Measurements from ENCODE around the gene KCNJ8. TPM values are rescaled to one million over a fixed set of nuclear protein-coding genes. Genes with fewer than 3 reads are reported as not detected.
A peak's percentile ranks its signal among the peaks of the same experiment; 100 is the strongest.

The KCNJ8 gene
- 7.6 TPM for polyA plus RNA-seq
- long read RNA-seq, donor 1, partial matches to known transcripts: 0 of 3 reads
- long read RNA-seq, donor 1, other reads (novel, unspliced or antisense): 0 of 3 reads
- long read RNA-seq, donor 2, partial matches to known transcripts: 0 of 1 reads
- long read RNA-seq, donor 2, other reads (novel, unspliced or antisense): 0 of 1 reads
- long read RNA-seq, donor 3: 0 reads
- long read RNA-seq, donor 4: 0 reads
- long read RNA-seq, donor 5, partial matches to known transcripts: 0 of 2 reads
- long read RNA-seq, donor 5, other reads (novel, unspliced or antisense): 0 of 2 reads
- long read RNA-seq, donor 6, partial matches to known transcripts: 0 of 2 reads
- long read RNA-seq, donor 6, other reads (novel, unspliced or antisense): 0 of 2 reads
- long read RNA-seq, donor 7, partial matches to known transcripts: 0 of 4 reads
- long read RNA-seq, donor 7, other reads (novel, unspliced or antisense): 0 of 4 reads
- long read RNA-seq, donor 8, partial matches to known transcripts: 0 of 4 reads
- long read RNA-seq, donor 8, other reads (novel, unspliced or antisense): 0 of 4 reads
- long read RNA-seq, donor 9, partial matches to known transcripts: 0 of 1 reads
- long read RNA-seq, donor 9, other reads (novel, unspliced or antisense): 0 of 1 reads
- long read RNA-seq, donor 10, partial matches to known transcripts: 0 of 1 reads
- long read RNA-seq, donor 10, other reads (novel, unspliced or antisense): 0 of 1 reads
- long read RNA-seq, donor 11, partial matches to known transcripts: 0 of 2 reads
- long read RNA-seq, donor 11, other reads (novel, unspliced or antisense): 0 of 2 reads

DNA sequence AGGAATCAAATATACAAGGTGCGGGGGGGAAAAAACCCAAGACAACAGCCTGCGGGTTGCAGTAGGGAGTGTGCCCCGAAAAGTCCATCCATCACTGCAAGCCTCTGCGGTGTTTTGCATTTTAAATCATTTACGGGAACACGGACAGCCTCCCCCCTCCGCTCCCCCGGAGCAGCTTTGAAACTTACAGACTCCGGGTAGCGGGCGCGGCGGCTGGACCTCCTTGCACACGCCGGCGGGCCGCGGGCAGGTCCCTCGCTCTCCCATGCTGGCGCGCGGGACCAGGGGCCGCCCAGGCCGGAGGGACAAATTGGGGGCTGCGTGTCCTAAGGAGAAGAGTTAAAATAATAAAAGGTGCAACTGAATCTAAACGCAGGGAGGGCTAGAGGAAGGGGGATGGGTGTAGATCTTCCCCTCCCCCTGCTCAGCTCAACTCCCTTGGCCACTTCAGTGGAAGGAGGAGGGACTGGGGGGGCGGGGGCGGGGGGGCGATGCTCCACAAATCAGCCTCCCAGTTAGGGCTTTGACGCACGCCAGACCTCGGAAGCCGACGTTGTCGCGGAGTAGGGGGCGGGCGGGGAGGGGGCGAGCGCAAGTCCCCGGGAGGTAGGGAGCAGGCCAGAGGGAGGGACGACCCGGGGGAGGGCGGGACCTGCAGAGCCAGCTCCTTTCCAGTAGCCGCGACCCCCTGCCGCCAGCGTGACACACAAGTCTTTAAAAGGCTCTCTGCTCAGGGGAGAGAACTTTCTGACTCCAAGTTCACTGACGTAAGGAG, at the start of gene KCNJ8:
Gene KCNJ8, minus strand, starts transcription at position 349 of the 775 bp plus-strand sequence. CDS start 1,090 bp downstream, outside the sequence.
- no CpG with 5 or more reads among the region's 49 CpGs for WGBS (ENCODE audit: insufficient coverage, low lambda C conversion rate)
- Histone ChIP-seq H3K27ac (ENCODE audit: low read length) (peak within 1 kb of the TSS; percentile 56), H3K27me3 (ENCODE audit: control insufficient read depth, insufficient read depth, low read length) (peaks cover 24% of the 10 kb centered on the region), H3K9me3 (ENCODE audit: control insufficient read depth, low read depth, low read length) (no peaks in the 10 kb centered on the region), H3K4me3 (ENCODE audit: low read length) (peak within 1 kb of the TSS; percentile 50), H3K4me1 (ENCODE audit: control insufficient read depth, insufficient read depth, low read length) (no peaks in the 10 kb centered on the region), H3K36me3 (ENCODE audit: control insufficient read depth, insufficient read depth, low read length) (no peaks in the 10 kb centered on the region)
- peak; percentile 24 to 61 for DNase-seq

DNA sequence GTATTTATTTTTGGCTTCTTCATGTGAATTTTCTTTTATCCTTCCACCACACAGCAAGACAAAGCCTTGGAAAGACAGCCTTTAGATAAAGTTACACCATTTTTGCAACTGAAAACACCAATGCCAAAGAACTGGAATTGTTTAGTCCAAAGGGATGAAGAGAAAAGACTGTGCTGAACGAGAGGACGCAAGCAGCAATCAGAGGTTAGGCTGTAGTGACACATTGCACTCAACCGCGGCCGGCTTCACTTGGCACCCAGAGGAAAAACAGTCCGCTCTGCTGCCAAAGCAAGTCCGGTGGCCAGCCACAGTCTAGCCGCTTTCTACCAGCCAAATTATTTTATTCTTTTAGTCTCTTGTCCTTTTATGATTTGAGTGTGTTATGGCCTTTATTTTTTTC, 49.1 kb upstream of the KCNJ8 start:
- peaks cover 11% of the 10 kb centered on the region for H3K4me1 ChIP-seq (ENCODE audit: control insufficient read depth, insufficient read depth, low read length)
- 82% methylated on average over 2 of the region's 8 CpGs for WGBS (ENCODE audit: insufficient coverage, low lambda C conversion rate)
- no peaks in the 10 kb centered on the region for H3K27me3 ChIP-seq (ENCODE audit: control insufficient read depth, insufficient read depth, low read length)
- H3K4me3 ChIP-seq (ENCODE audit: low read length): no peak overlapping the region
- DNase-seq: no peak
- H3K27ac ChIP-seq (ENCODE audit: low read length): no peak overlapping the region
- H3K36me3 ChIP-seq (ENCODE audit: control insufficient read depth, insufficient read depth, low read length): no peaks in the 10 kb centered on the region
- no peaks in the 10 kb centered on the region for H3K9me3 ChIP-seq (ENCODE audit: control insufficient read depth, low read depth, low read length)

GRCh38 chr12:21819678-21820077, 45.2 kb upstream of the KCNJ8 start:
- H3K27ac ChIP-seq (ENCODE audit: low read length): no peak overlapping the region
- no peaks in the 10 kb centered on the region for H3K27me3 ChIP-seq (ENCODE audit: control insufficient read depth, insufficient read depth, low read length)
- H3K36me3 ChIP-seq (ENCODE audit: control insufficient read depth, insufficient read depth, low read length): no peaks in the 10 kb centered on the region
- H3K4me1 ChIP-seq (ENCODE audit: control insufficient read depth, insufficient read depth, low read length): peaks cover 11% of the 10 kb centered on the region
- H3K4me3 ChIP-seq (ENCODE audit: low read length): no peak overlapping the region
- H3K9me3 ChIP-seq (ENCODE audit: control insufficient read depth, low read depth, low read length): no peaks in the 10 kb centered on the region
- DNase-seq: no peak

DNA sequence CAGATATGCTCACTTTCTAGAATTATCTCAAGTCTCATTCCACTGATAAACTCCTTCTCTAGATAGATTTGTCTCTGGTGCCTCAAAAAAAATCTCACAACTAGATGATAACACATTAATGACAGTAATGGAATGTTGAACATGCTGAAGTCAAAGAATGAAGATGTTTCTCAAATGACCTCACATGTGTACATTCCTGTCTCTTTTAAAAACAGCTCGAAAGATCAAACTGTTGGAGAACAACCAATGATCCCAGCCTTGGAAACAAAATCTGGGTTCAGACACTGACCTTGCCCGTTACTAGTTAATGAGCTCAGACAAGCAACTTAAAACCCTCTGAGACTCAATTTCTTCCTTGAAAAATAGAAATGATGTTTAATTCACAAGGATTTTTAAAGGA, 44.7 kb upstream of the KCNJ8 start:
- H3K27me3 ChIP-seq (ENCODE audit: control insufficient read depth, insufficient read depth, low read length): no peaks in the 10 kb centered on the region
- H3K36me3 ChIP-seq (ENCODE audit: control insufficient read depth, insufficient read depth, low read length): no peaks in the 10 kb centered on the region
- peaks cover 11% of the 10 kb centered on the region for H3K4me1 ChIP-seq (ENCODE audit: control insufficient read depth, insufficient read depth, low read length)
- H3K9me3 ChIP-seq (ENCODE audit: control insufficient read depth, low read depth, low read length): no peaks in the 10 kb centered on the region
- no CpG with 5 or more reads among the region's 2 CpGs for WGBS (ENCODE audit: insufficient coverage, low lambda C conversion rate)
- no peak for DNase-seq
- no peak overlapping the region for H3K27ac ChIP-seq (ENCODE audit: low read length)
- no peak overlapping the region for H3K4me3 ChIP-seq (ENCODE audit: low read length)

DNA sequence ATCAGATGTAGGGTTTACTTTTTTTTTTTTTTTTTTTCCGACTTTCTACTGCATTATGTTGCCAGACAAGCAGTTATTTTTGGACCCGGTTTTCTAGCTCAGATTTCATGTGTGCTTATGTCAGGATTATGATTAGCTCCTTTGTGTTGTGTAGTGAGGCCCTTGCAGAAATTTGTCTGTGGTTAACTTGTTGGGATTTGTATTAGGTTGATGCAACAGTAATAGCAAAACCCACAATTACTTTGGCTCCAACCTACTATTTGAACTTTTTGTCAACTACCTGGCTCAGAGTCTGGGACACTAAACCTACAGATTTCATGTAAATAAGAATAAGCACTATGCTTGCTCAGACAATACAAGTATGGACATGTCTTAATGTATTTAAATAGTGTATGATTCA, 44.1 kb upstream of the KCNJ8 start:
- DNase-seq: no peak
- Histone ChIP-seq H3K9me3 (ENCODE audit: control insufficient read depth, low read depth, low read length) (no peaks in the 10 kb centered on the region), H3K4me3 (ENCODE audit: low read length) (no peak overlapping the region), H3K27ac (ENCODE audit: low read length) (no peak overlapping the region), H3K27me3 (ENCODE audit: control insufficient read depth, insufficient read depth, low read length) (no peaks in the 10 kb centered on the region), H3K36me3 (ENCODE audit: control insufficient read depth, insufficient read depth, low read length) (no peaks in the 10 kb centered on the region), H3K4me1 (ENCODE audit: control insufficient read depth, insufficient read depth, low read length) (peaks cover 11% of the 10 kb centered on the region)
- no CpG with 5 or more reads among the region's 2 CpGs for WGBS (ENCODE audit: insufficient coverage, low lambda C conversion rate)

- no CpG with 5 or more reads among the region's 1 CpG for WGBS (ENCODE audit: insufficient coverage, low lambda C conversion rate)
- Histone ChIP-seq H3K27me3 (ENCODE audit: control insufficient read depth, insufficient read depth, low read length) (no peaks in the 10 kb centered on the region), H3K27ac (ENCODE audit: low read length) (no peak overlapping the region), H3K9me3 (ENCODE audit: control insufficient read depth, low read depth, low read length) (no peaks in the 10 kb centered on the region), H3K4me1 (ENCODE audit: control insufficient read depth, insufficient read depth, low read length) (peaks cover under 1% of the 10 kb centered on the region), H3K4me3 (ENCODE audit: low read length) (no peak overlapping the region), H3K36me3 (ENCODE audit: control insufficient read depth, insufficient read depth, low read length) (no peaks in the 10 kb centered on the region)
- DNase-seq: no peak
Observed at GRCh38 chr12:21815306-21816062, 41.0 kb upstream of the KCNJ8 start.

GRCh38 chr12:21814814-21815213, 40.3 kb upstream of the KCNJ8 start:
- no peak overlapping the region for H3K4me3 ChIP-seq (ENCODE audit: low read length)
- H3K9me3 ChIP-seq (ENCODE audit: control insufficient read depth, low read depth, low read length): no peaks in the 10 kb centered on the region
- no peak overlapping the region for H3K27ac ChIP-seq (ENCODE audit: low read length)
- DNase-seq: no peak
- no peaks in the 10 kb centered on the region for H3K4me1 ChIP-seq (ENCODE audit: control insufficient read depth, insufficient read depth, low read length)
- no CpG with 5 or more reads among the region's 3 CpGs for WGBS (ENCODE audit: insufficient coverage, low lambda C conversion rate)
- H3K36me3 ChIP-seq (ENCODE audit: control insufficient read depth, insufficient read depth, low read length): no peaks in the 10 kb centered on the region
- H3K27me3 ChIP-seq (ENCODE audit: control insufficient read depth, insufficient read depth, low read length): no peaks in the 10 kb centered on the region

DNA sequence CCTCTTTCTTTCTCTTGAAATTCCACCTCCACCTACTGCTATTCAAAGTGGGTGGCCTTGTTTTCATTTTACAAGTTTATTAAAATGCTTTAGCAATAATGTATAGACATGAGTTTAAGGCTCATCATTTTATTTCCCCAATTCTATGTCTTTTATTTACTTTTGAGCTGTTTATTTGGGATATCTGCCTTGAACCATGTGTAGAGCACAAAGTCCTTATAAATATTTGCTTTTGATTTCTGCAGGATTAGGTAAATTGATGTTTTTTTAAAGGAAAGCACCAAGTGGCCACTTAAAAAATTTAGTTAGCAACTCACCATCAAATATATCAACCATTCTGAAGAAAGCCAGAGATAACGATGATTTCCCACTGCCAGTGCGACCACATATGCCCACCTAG, 39.8 kb upstream of the KCNJ8 start:
- Histone ChIP-seq H3K4me3 (ENCODE audit: low read length) (no peak overlapping the region), H3K4me1 (ENCODE audit: control insufficient read depth, insufficient read depth, low read length) (no peaks in the 10 kb centered on the region), H3K27ac (ENCODE audit: low read length) (no peak overlapping the region), H3K9me3 (ENCODE audit: control insufficient read depth, low read depth, low read length) (no peaks in the 10 kb centered on the region), H3K27me3 (ENCODE audit: control insufficient read depth, insufficient read depth, low read length) (no peaks in the 10 kb centered on the region), H3K36me3 (ENCODE audit: control insufficient read depth, insufficient read depth, low read length) (no peaks in the 10 kb centered on the region)
- WGBS (ENCODE audit: insufficient coverage, low lambda C conversion rate): 60% methylated on average over 1 of the region's 2 CpGs
- DNase-seq: no peak

GRCh38 chr12:21813751-21814150, 39.2 kb upstream of the KCNJ8 start:
- WGBS (ENCODE audit: insufficient coverage, low lambda C conversion rate): no CpG with 5 or more reads among the region's 3 CpGs
- H3K4me3 ChIP-seq (ENCODE audit: low read length): no peak overlapping the region
- H3K4me1 ChIP-seq (ENCODE audit: control insufficient read depth, insufficient read depth, low read length): no peaks in the 10 kb centered on the region
- no peak for DNase-seq
- no peaks in the 10 kb centered on the region for H3K27me3 ChIP-seq (ENCODE audit: control insufficient read depth, insufficient read depth, low read length)
- H3K27ac ChIP-seq (ENCODE audit: low read length): no peak overlapping the region
- H3K9me3 ChIP-seq (ENCODE audit: control insufficient read depth, low read depth, low read length): no peaks in the 10 kb centered on the region
- H3K36me3 ChIP-seq (ENCODE audit: control insufficient read depth, insufficient read depth, low read length): no peaks in the 10 kb centered on the region

DNA sequence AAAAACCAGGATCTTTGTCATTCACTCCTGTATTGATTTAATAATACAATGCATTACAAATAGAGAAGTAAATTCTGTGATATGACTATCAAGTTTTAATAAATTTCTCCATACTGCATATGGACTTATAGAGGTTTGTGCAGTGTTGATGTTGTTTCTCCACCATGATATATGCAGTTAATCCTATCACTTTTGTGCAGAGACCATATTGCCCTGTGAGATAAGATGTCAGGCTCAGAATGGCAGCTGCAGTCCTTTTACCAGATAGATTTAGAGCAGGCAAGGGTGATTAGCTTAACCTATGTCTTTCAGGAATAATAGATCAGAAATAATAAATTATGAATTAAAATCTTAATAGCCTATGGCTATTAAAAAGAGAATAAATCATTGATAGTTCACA, 38.6 kb upstream of the KCNJ8 start:
- DNase-seq: no peak
- H3K4me3 ChIP-seq (ENCODE audit: low read length): no peak overlapping the region

More for the DNA sequence above, 38.6 kb upstream of the KCNJ8 start:
- H3K27me3 ChIP-seq (ENCODE audit: control insufficient read depth, insufficient read depth, low read length): no peaks in the 10 kb centered on the region
- H3K4me1 ChIP-seq (ENCODE audit: control insufficient read depth, insufficient read depth, low read length): no peaks in the 10 kb centered on the region
- H3K27ac ChIP-seq (ENCODE audit: low read length): no peak overlapping the region
- H3K36me3 ChIP-seq (ENCODE audit: control insufficient read depth, insufficient read depth, low read length): no peaks in the 10 kb centered on the region
- H3K9me3 ChIP-seq (ENCODE audit: control insufficient read depth, low read depth, low read length): no peaks in the 10 kb centered on the region
